H9 (cell line): ENCODE data around the gene XPC. TPM values are rescaled to one million over a fixed set of nuclear protein-coding genes. Genes with fewer than 3 reads are reported as not detected.

Source experiments
- DNase-seq: peaks from one replicate; pipeline ENCODE4 v3.0.0-alpha.2; 2017
- H2AFZ ChIP-seq: one replicate; pipeline ENCODE4 v1.6.1; 2013; ENCODE audit warnings: mild to moderate bottlenecking, low read length, control low read depth, moderate library complexity
- H2AK5ac ChIP-seq: 2 replicates; pipeline ENCODE4 v1.6.1; 2013; ENCODE audit warnings: low read length, control low read depth, mixed read lengths; ENCODE audit not compliant: insufficient read length
- H2BK120ac ChIP-seq: one replicate; pipeline ENCODE4 v1.6.1; 2013; ENCODE audit warnings: low read depth, mild to moderate bottlenecking, low read length, control low read depth, inconsistent platforms; ENCODE audit not compliant: poor library complexity, severe bottlenecking
- H2BK12ac ChIP-seq: 2 replicates; pipeline ENCODE4 v1.6.1; 2013; ENCODE audit warnings: low read length, control low read depth, mixed read lengths, low read depth; ENCODE audit not compliant: insufficient read length
- H2BK15ac ChIP-seq: 2 replicates; pipeline ENCODE4 v1.6.1; 2013; ENCODE audit warnings: low read depth, low read length, control low read depth
- H2BK20ac ChIP-seq: one replicate; pipeline ENCODE4 v1.6.1; 2013; ENCODE audit warnings: low read depth, mild to moderate bottlenecking, low read length, control low read depth, inconsistent platforms; ENCODE audit not compliant: poor library complexity, severe bottlenecking
- H2BK5ac ChIP-seq: 2 replicates; pipeline ENCODE4 v1.6.1; 2013; ENCODE audit warnings: low read length, control low read depth, mixed read lengths; ENCODE audit not compliant: insufficient read length
- H3K14ac ChIP-seq: 2 replicates; pipeline ENCODE4 v1.6.1; 2013; ENCODE audit warnings: low read length, control low read depth; ENCODE audit not compliant: insufficient read depth
- H3K18ac ChIP-seq: 2 replicates; pipeline ENCODE4 v1.6.1; 2013; ENCODE audit warnings: low read depth, mild to moderate bottlenecking, mixed read lengths, low read length, control low read depth; ENCODE audit not compliant: insufficient read length
- H3K23ac ChIP-seq: 2 replicates; pipeline ENCODE4 v1.6.1; 2013; ENCODE audit warnings: low read length, control low read depth, mixed read lengths, low read depth; ENCODE audit not compliant: insufficient read length
- H3K23me2 ChIP-seq: 2 replicates; pipeline ENCODE4 v1.6.1; 2013; ENCODE audit warnings: low read depth, mild to moderate bottlenecking, mixed read lengths, low read length, control low read depth; ENCODE audit not compliant: insufficient read length, poor library complexity, severe bottlenecking
- H3K27ac ChIP-seq: 2 replicates; pipeline ENCODE4 v1.5.1; 2013; ENCODE audit warnings: low read length, control low read depth, mixed read lengths, low read depth; ENCODE audit not compliant: insufficient read length
- H3K27me3 ChIP-seq: 2 replicates; pipeline ENCODE4 v1.6.1; 2013; ENCODE audit warnings: low read length, control low read depth, inconsistent platforms; ENCODE audit not compliant: insufficient read depth
- H3K4ac ChIP-seq: 2 replicates; pipeline ENCODE4 v1.6.1; 2013; ENCODE audit warnings: low read depth, mild to moderate bottlenecking, control low read depth, inconsistent platforms, low read length, moderate library complexity
- H3K4me1 ChIP-seq: 2 replicates; pipeline ENCODE4 v1.6.1; 2013; ENCODE audit warnings: low read length, control low read depth, inconsistent platforms; ENCODE audit not compliant: insufficient read depth
- H3K4me2 ChIP-seq: 2 replicates; pipeline ENCODE4 v1.6.1; 2013; ENCODE audit warnings: low read length, control low read depth, mixed read lengths; ENCODE audit not compliant: insufficient read length, insufficient read depth
- H3K56ac ChIP-seq: 2 replicates; pipeline ENCODE4 v1.6.1; 2013; ENCODE audit warnings: low read depth, mild to moderate bottlenecking, mixed read lengths, low read length, control low read depth; ENCODE audit not compliant: insufficient read length
- H3K79me1 ChIP-seq: 2 replicates; pipeline ENCODE4 v1.6.1; 2013; ENCODE audit warnings: low read depth, mild to moderate bottlenecking, moderate library complexity, low read length, control low read depth, inconsistent platforms; ENCODE audit not compliant: insufficient read depth, poor library complexity, severe bottlenecking
- H3K79me2 ChIP-seq: 2 replicates; pipeline ENCODE4 v1.6.1; 2013; ENCODE audit warnings: low read length, control low read depth, inconsistent platforms; ENCODE audit not compliant: insufficient read depth
- H3K9ac ChIP-seq: 2 replicates; pipeline ENCODE4 v1.6.1; 2013; ENCODE audit warnings: low read length, control low read depth, mixed read lengths; ENCODE audit not compliant: insufficient read length; ENCODE audit errors: extremely low read depth
- H3K9me3 ChIP-seq: one replicate; pipeline ENCODE4 v1.6.1; 2013; ENCODE audit warnings: low read depth, low read length, inconsistent platforms; ENCODE audit not compliant: control insufficient read depth
- H3T11ph ChIP-seq: one replicate; pipeline ENCODE4 v1.6.1; 2013; ENCODE audit warnings: mild to moderate bottlenecking, low read length, control low read depth, inconsistent platforms
- H4K20me1 ChIP-seq: one replicate; pipeline ENCODE4 v1.6.1; 2013; ENCODE audit not compliant: control insufficient read depth, insufficient read length, insufficient read depth
- H4K5ac ChIP-seq: 2 replicates; pipeline ENCODE4 v1.6.1; 2013; ENCODE audit warnings: low read depth, mild to moderate bottlenecking, mixed read lengths, low read length, control low read depth; ENCODE audit not compliant: insufficient read length
- H4K8ac ChIP-seq: replicated peaks from 2 replicates; pipeline ENCODE4 v1.6.1; 2013; ENCODE audit warnings: low read length, control low read depth, mixed read lengths, low read depth; ENCODE audit not compliant: insufficient read length
- H4K91ac ChIP-seq: 2 replicates; pipeline ENCODE4 v1.6.1; 2013; ENCODE audit warnings: low read depth, mild to moderate bottlenecking, moderate library complexity, mixed read lengths, low read length, control low read depth; ENCODE audit not compliant: insufficient read length
- H3K27ac Mint-ChIP-seq, 3 experiments: 2 replicates in 2 of 3; 3 replicates in 1 of 3; pipeline ENCODE4 v1.8.0; 2020 to 2021; ENCODE audit warnings: mixed read lengths in 3 of 3, mild to moderate bottlenecking in 1 of 3, moderate library complexity in 1 of 3
- H3K27me3 Mint-ChIP-seq: 2 replicates; pipeline ENCODE4 v1.8.0; 2021; ENCODE audit warnings: low read depth, mild to moderate bottlenecking, moderate library complexity, mixed read lengths
- H3K36me3 Mint-ChIP-seq, 3 experiments: 2 replicates in 2 of 3; 3 replicates in 1 of 3; pipeline ENCODE4 v1.8.0; 2020 to 2021; ENCODE audit warnings: low read depth in 3 of 3, mixed read lengths in 3 of 3; ENCODE audit not compliant: insufficient read depth in 1 of 3
- H3K4me1 Mint-ChIP-seq, 2 experiments: 2 replicates each; pipeline ENCODE4 v1.8.0; 2020; ENCODE audit warnings: mixed read lengths in 2 of 2
- H3K4me3 Mint-ChIP-seq, 2 experiments: 2 replicates in 1 of 2; 3 replicates in 1 of 2; pipeline ENCODE4 v1.8.0; 2020 to 2021; ENCODE audit warnings: mild to moderate bottlenecking in 2 of 2, mixed read lengths in 2 of 2, moderate library complexity in 1 of 2
- H3K9me3 Mint-ChIP-seq, 2 experiments: 2 replicates in 1 of 2; 3 replicates in 1 of 2; pipeline ENCODE4 v1.8.0; 2020; ENCODE audit warnings: mild to moderate bottlenecking in 2 of 2, mixed read lengths in 2 of 2, moderate library complexity in 1 of 2
- CTCF ChIP-seq: fragments of 200-600 bp; sonication (generic); conservative IDR thresholded peaks from 3 replicates; pipeline ENCODE4 v1.8.0; 2021; ENCODE audit warnings: antibody characterized with exemption, mild to moderate bottlenecking
- whole genome bisulfite sequencing: extraction: QIAGEN DNeasy Blood & Tissue Kit; methylation state at CpG from one replicate; pipeline ENCODE4 v1.1.7; 2013; ENCODE audit warnings: missing lambda C conversion rate, low lambda C conversion rate, mixed read lengths; ENCODE audit not compliant: insufficient read length; ENCODE audit errors: extremely low coverage; 5-methylcytosine and 5-hydroxymethylcytosine counted together
- total RNA-seq: library from RNA; stranded (reverse); gene quantifications from 2 replicates; pipeline ENCODE4 v1.2.1, GENCODE V29; 2021

XPC gene
- total RNA-seq, 1 experiment from 2014 or later: 30.3 TPM

GRCh38 chr3:14154276-14154675, 24.1 kb downstream of the XPC start:
- H2BK12ac ChIP-seq: no peak overlapping the region
- no peak overlapping the region for H4K91ac ChIP-seq
- H3K56ac ChIP-seq: no peak overlapping the region
- no peak overlapping the region for H3K23ac ChIP-seq
- no peaks in the 10 kb centered on the region for H3K4me1 ChIP-seq
- no peak overlapping the region for H3K4me2 ChIP-seq
- no peak overlapping the region for H4K5ac ChIP-seq
- TF ChIP-seq CTCF: no peak
- no peak overlapping the region for H3K4ac ChIP-seq
- H2BK5ac ChIP-seq: no peak overlapping the region
- H3K9ac ChIP-seq: no peak overlapping the region
- no peak overlapping the region for H2BK120ac ChIP-seq
- no peaks in the 10 kb centered on the region for H3K79me1 ChIP-seq
- H4K20me1 ChIP-seq: no peaks in the 10 kb centered on the region
- no peaks in the 10 kb centered on the region for H3K27me3 ChIP-seq
- H3K36me3 Mint-ChIP-seq: peaks cover 20 to 70% (median 65%) of the 10 kb centered on the region in 3 experiments; a peak in 6 of 7 replicates
- no peak overlapping the region for H2AFZ ChIP-seq
- H2BK20ac ChIP-seq: no peak overlapping the region
- no peak overlapping the region; a peak in 1 of 7 replicates for H3K27ac Mint-ChIP-seq
- H3K23me2 ChIP-seq: no peaks in the 10 kb centered on the region
- peaks cover 0 to 5% of the 10 kb centered on the region in 2 experiments; a peak in 1 of 4 replicates for H3K4me1 Mint-ChIP-seq
- no peak overlapping the region for H3K18ac ChIP-seq
- H3K27me3 Mint-ChIP-seq: no peaks in the 10 kb centered on the region
- H3K14ac ChIP-seq: no peak overlapping the region
- H3K79me2 ChIP-seq: no peaks in the 10 kb centered on the region
- no peak overlapping the region for H3K4me3 Mint-ChIP-seq
- H3T11ph ChIP-seq: no peak overlapping the region
- no peak overlapping the region for H2AK5ac ChIP-seq
- DNase-seq: no peak
- H3K27ac ChIP-seq: no peak overlapping the region
- no peaks in the 10 kb centered on the region for H3K9me3 ChIP-seq
- H3K9me3 Mint-ChIP-seq: no peaks in the 10 kb centered on the region
- H2BK15ac ChIP-seq: no peak overlapping the region
- H4K8ac ChIP-seq: no peak overlapping the region
- WGBS: 100% methylated on average over 2 of the region's 5 CpGs
